ENCODE measurements around the gene FUT6.
A peak's percentile ranks its signal among the peaks of the same experiment; 100 is the strongest.
"Not testable (repeated sequence)": the region's sequence is repeated elsewhere in the genome, so short reads cannot be mapped to it uniquely, and the experiment has no call there.

FUT6 gene

DNA sequence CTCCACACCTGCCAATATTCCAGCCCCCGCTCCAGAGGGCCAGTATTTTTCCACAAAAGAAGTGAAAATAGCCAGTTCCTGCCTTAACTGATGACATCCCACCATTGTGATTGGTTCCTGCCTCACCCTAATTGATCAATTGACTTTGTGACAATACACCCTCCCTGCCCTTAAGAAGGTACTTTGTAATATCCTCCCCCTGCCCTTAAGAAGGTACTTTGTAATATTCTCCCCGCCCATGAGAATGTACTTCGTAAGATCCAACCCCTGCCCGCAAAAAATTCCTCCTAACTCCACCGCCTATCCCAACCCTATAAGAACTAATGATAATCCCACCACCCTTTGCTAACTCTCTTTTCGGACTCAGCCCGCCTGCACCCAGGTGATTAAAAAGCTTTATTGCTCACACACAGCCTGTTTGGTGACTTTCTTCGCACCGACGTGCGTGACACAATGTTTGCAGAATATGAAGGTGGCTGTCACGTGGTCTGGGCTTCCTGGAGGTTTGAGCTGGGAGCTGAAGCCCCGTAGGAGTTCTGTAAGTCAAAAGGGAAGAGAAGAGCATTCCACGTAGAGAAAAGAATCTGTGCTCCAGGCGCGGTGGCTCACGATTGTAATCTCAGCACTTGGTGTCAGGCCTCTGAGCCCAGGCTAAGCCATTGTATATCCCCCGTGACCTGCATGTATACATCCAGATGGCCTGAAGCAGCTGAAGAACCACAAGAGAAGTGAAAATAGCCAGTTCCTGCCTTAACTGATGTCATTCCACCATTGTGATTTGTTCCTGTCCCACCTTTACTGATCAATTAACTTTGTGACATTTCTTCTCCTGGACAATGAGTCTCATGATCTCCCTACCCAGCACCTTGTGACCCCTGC is 17.9 kb upstream of the FUT6 start:
- DNase-seq (ENCODE audit: low read depth in 2 of 2) = no peak

DNA sequence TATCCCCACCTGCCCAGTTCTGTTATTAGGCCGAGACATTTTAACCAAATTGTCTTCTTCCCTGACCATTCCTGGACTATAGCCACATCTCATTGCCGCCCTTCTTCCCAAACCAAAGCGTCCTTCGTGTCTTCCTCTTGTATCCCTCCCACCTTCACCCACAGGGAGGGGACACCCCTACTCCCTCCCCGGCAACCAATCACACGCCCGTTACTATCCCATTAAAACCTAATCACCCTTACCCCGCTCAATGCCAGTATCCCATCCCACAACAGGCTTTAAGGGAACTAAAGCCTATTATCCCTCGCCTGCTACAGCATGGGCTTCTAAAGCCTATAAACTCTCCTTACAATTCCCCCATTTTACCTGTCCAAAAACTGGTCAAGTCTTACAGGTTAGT is 15.6 kb upstream of the FUT6 start:
- DNase-seq (ENCODE audit: low read depth in 2 of 2) = not testable (repeated sequence)

DNA sequence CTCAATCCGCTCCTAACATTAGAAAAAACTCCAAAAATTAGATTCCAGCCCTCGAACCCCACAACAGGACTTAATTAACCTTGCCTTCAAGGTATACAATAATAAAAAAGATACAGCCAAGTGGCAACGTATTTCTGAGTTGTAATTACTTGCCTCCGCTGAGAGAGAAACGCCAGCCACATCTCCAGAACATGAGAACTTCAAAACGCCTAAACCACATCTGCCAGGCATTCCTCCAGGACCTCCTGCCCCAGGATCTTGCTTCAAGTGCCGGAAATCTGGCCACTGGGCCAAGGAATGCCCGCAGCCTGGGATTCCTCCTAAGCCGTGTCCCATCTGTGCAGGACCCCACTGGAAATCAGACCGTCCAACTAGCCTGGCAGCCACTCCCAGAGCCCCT is 14.6 kb upstream of the FUT6 start:
- DNase-seq (ENCODE audit: low read depth in 2 of 2) = not testable (repeated sequence)

DNA sequence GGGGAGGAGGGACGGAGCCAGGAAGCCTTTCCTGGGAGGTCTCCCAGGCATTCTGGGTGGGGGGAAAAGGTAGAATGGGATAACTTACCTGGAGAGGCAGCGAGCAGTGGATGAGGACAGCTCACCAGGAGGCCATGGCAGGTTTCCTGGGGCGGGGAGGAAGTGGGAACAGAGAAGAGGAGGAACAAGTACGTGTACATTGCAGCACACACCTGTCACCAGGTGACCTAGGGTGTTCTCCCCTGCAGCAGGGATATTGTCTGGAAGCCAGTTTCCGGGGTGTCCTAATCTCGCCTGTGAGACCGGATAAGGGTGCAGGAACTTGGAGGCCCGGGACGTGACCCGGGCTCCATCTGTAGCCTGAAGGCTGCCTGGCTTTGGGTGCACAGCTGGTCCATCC is 11.8 kb upstream of the FUT6 start, which contains the start of gene FUT3:
Gene FUT3, minus strand, starts transcription at position 148 of the 400 bp plus-strand sequence.
- no peak for DNase-seq (ENCODE audit: low read depth in 2 of 2)

DNA sequence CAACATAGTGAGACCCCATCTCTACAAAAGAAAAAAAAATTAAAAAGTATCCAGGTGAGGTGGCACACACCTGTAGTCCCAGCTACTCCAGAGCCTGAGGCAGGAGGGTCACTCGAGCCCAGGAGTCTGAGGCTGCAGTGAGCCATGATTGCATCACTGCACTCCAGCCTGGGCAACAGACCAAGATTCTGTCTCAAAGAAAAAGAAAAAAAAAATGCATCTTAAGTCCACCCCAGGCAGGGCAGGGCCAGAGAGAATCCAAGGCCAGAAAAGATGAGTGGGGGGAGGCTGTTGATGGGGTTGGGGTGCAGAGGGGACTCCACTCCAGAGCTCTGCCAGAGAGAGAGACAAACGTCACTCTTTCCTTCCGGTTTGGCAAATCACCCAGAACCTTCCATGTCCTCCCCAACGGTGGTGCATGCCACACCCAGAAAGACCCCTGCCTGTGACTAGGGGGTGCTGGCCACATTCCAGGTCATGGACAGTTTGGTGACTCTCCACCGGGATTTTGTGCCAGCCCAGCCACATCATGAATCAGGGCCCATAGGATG is 11.3 kb upstream of the FUT6 start:
- DNase-seq (ENCODE audit: low read depth in 2 of 2) = peak in 1 of 2 experiments; percentile 26

DNA sequence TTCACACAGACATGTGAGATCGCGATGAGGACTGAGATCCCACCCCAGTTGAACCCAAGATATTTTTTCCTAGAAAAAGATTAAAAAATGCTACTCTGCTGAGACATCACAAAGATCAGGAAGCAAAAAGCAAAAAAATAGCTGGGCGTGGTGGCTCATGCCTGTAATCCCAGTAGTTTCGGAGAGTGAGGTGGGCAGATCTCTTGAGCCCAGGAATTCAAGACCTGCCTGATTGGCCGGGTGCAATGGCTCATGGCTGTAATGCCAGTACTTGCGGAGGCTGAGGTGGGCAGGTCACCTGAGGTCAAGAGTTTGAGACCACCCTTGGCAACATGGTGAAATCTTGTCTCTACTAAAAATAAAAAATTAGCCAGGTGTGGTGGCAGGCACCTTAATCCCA is 10.7 kb upstream of the FUT6 start:
- no peak for DNase-seq (ENCODE audit: low read depth in 2 of 2)

DNA sequence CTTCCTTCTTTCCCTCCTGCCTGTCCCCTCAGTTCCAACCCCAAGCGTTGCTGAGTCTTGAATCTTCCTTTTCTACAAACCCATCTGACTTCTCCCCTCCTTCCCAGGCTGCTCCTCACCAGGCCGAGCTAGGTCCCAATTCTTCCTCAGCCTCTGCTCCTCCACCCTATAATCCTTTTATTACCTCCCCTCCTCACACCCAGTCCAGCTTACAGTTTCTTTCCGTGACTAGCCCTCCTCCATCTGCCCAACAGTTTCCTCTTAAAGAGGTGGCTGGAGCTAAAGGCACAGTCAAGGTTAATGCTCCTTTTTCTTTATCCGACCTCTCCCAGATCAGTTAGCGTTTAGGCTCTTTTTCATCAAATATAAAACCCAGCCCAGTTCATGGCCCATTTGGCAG is 9.1 kb upstream of the FUT6 start:
- DNase-seq (ENCODE audit: low read depth in 2 of 2) = not testable (repeated sequence)

DNA sequence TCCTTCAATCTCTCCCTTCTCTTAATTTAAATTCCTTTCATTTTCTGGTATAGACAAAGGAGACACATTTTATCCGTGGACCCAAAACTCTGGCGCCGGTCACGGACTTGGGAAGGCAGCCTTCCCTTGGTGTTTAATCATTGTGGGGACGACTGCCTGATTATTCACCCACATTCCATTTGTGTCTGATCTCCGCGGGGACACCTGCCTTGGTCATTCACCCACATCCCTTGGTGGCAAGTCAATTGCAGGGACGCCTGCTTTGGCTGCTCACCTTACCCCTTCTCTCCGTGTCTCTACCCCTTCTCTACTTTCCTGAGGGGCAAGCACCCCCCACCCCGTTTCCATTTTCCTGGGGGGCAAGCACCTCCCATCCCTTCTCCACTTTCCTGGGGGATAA is 8.3 kb upstream of the FUT6 start:
- DNase-seq (ENCODE audit: low read depth in 2 of 2) = not testable (repeated sequence)

DNA sequence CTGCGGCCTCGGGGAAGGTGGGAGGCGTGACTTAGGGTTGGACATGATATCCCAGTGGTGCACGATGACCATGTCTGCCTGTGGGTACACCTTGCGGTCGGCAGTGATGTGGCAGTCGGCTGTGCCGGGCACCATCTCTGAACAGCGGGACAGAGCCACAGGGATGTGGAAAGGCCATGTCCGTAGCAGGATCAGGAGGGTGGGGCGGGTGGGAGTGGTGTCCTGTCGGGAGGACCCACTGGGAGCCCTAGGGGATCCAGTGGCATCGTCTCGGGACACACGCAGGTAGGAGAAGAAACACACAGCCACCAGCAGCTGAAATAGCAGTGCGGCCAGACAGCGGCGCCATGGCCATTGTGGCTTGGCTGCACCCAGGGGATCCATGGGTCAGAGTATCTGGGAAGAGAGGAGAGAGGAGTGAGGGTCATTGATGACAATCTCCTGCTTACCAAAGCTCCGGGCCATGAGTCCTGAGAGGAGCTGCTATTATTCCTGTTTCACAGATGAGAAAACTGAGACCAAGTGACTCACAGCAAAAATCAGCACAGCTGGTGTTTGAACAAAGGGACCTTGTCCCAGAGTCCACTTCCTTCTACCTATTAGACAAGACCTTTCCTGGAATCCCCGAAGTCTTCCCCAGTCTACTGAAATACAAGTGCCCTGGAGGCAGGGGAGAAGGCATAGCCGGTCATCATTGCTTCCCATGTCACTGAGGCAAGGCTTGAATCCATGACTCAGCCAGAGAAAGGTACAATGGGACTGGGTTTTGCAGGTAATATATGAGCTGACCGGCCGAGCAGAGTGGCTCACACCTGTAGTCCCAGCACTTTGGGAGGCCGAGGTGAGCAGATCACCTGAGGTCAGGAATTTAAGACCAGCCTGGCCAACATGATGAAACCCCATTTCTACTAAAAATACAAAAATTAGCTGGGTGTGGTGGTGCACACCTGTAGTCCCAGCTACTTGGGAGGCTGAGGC is 5.2 kb upstream of the FUT6 start:
- no peak for DNase-seq (ENCODE audit: low read depth in 2 of 2)

DNA sequence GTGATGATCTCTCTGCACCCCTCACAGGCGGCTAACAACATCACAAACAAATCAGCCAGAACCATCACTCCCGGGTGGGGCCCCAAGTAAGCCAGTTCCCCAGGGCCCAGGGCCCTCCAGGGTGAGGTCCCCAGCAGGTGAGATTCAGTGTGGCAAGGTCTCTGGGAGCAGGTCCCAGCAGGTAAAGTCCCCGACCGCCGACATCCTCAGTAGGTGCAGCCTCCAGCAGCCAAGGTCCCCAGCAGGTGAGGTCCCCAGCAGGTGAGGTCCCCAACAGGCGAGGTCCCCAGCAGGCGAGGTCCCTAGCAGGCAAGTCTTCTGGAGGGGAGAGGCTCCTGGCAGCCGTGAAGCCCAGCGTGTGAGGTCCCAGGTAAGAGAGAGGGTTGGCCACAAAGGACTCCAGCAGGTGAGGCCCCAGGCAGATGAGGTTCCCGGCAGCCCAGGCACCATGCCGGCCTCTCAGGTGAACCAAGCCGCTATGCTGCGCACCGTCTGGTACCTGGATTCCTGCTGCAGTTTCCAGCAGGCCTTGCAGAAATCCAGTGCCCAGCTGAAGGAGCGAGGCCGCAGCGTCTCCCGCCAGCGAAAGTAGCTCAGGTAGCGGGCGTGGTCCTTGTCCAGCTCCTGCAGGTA is 3.9 kb upstream of the FUT6 start:
- no peak for DNase-seq (ENCODE audit: low read depth in 2 of 2)

DNA sequence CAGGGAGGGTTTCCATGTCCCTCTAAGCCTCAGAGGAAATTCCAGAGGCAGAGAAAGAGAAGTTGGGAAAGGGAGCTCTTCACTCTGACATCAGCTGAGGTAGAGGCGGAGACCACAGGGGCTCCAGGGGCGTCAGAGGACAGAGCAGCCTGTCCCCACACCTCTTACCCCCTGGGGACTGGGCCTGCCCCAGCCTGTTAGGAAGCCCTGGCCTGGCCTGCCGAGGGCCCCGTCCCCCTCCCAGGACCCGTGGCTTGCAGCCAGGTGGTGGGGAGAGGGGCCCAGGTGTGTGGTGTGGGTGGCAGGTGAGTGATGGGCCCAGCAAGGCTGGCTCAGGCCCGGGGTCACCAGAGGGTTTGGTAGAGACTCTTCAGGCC is 2.2 kb upstream of the FUT6 start:
- not testable (repeated sequence) for DNase-seq (ENCODE audit: low read depth in 2 of 2)

DNA sequence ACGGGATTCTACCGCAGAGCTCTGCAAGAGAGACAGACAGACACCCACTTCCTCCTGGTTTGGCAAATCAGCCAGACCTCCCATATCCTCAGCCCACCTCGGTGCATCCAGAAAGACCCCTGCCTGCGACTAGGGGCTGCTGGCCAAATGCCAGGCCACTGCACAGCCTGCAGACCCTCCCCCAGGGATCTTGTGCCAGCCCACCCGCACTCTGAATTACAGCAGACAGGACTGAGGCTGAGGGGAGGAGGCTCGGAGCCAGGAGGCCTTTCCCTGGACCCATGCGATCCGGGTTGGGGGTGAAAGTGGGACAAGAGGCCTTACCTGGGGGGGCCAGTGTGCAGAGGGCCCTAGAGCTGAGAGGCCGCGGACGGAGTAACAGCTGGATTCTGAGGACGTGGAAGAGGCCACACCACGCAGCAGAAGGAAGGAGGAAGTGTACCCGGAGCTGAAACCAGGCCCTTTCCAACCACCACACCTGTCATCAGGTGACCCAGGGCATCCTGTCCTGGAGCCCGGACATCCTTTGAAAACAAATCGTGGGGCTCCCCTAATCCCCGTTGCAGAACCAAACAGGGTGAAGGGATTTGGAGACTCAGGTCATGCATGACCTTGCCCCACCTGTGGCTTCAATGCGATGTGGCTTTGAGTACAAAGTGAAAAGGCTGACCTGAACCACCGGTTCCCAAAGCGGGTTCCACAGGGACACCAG is 993 bp downstream of the FUT6 start:
- DNase-seq (ENCODE audit: low read depth in 2 of 2) = no peak

DNA sequence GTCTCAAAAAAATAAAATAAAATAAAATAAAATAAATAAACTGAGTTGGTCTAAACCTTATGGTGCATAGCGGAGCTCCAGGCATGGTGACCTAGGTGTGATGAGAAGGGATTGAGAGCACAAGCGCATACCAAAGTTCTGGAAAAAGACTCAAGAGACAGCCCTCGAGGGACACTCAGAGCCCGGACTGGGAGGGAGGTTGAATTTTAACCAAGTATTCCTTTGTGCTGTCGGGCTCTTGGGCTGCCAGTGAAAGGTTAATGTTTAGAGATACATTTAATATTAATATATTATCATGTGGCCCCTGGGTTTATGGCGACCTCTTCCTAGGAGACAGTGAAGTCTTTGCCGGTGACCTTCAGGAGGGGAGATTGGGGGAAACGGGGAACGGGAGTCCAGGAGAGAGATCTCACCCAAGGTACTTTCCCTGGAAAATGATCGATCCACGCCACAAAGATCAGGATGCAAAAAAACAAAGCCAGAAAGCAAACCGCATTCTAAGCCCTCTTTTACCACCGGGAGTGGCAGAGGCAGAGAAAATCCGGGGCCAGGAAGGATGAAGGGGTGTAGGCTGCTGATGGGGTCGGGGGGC is 1.6 kb downstream of the FUT6 start:
- DNase-seq (ENCODE audit: low read depth in 2 of 2) = no peak

DNA sequence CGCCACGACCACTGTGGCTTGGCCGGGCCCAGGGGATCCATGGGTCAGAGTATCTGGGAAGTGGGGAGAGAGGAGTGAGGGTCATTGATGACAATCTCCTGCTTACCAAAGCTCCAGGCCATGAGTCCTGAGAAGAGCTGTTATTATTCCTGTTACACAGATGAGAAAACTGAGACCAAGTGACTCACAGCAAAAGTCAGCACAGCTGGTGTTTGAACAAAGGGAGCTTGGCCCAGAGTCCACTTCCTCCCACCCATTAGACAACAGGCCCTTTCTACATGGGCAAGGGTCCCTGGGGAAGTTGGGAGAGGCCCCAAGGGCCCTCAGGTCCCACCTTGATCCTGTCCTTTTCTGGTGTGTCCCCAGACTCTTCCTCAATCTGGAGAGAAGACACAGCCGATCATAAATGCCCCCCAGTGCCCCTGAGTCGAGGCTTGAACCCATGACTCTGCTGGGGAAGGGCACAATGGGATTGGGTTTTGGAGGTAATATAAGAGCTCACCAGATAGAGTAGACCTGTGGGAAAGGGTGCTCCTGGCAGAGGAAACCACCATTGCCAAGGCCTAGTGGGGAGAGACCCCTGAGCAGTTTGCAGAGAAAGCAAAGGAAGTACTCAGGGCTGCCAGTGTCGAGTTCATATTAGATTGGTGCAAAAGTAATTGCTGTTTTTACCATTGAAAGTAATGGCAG is 6.8 kb downstream of the FUT6 start:
- no peak for DNase-seq (ENCODE audit: low read depth in 2 of 2)

DNA sequence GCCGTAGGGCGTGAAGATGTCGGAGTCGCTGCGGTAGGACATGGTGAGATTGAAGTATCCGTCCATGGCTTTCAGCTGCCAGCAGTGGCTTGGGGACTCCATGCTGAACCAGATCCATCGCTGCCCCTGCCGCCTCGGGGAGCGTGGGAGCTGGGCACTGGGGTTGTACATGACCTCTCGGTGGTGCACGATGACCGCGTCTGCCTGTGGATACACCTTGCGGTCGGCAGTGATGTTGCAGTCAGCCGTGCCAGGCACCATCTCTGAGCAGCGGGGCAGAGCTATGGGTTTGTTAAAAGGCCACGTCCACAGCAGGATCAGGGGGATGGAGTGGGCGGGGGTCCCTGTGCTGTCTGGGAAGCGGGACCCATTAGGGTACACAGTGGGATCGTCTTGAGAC is 7.4 kb downstream of the FUT6 start:
- DNase-seq (ENCODE audit: low read depth in 2 of 2) = no peak

DNA sequence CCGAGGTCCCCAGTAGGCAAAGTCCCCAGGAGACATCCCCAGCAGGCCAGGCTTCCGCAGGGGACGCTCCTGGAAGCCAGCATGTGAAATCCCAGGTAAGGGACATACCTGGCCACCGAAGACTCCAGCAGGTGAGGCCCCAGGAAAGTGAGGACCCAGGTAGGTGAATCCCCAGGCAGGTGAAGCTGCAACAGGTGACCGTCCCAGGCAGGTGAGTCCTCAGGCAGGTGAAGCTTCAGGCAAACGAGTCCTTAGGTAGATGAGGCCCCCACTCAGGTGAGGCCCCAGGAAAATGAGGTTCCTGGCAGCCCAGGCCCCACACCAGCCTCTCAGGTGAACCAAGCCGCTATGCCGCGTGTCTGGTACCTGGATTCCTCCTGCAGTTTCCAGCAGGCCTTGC is 8.3 kb downstream of the FUT6 start:
- DNase-seq (ENCODE audit: low read depth in 2 of 2) = no peak

DNA sequence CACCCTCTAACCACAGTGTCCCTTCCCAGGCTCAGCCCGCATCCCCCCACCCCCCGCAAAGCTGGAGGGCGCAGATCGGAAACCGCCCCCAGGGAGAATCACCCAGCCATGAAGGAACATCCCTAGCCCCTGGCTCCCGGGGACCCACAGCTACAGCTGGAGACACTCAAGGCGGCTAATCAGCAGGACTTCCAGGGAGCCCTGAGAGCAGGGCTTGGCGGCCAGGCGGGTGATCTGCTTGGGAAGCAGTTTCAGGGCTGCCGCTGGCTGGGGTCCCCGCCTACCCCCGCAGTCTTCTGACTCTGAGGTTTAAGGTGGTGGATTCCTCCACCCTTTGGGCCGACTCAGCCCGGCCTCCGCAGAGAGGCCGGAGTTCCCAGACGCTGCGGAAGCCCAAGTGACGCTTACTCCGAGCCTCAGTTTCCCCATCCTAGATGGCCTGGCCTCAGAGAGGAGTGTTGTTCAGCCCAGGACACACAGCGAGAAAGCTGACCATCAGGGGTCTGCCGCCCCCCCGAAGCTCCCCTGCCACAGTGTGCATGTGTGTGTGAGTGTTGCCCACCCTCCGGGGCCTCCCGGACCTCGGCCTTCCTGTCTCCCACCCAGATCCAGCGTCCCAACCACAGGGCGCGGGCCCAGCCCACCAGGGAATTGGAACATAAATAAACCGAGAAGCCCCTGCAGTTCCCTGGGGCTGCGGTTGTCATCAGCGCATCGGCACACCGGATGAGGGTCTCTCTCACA is 9.8 kb downstream of the FUT6 start:
- DNase-seq (ENCODE audit: low read depth in 2 of 2) = no peak

DNA sequence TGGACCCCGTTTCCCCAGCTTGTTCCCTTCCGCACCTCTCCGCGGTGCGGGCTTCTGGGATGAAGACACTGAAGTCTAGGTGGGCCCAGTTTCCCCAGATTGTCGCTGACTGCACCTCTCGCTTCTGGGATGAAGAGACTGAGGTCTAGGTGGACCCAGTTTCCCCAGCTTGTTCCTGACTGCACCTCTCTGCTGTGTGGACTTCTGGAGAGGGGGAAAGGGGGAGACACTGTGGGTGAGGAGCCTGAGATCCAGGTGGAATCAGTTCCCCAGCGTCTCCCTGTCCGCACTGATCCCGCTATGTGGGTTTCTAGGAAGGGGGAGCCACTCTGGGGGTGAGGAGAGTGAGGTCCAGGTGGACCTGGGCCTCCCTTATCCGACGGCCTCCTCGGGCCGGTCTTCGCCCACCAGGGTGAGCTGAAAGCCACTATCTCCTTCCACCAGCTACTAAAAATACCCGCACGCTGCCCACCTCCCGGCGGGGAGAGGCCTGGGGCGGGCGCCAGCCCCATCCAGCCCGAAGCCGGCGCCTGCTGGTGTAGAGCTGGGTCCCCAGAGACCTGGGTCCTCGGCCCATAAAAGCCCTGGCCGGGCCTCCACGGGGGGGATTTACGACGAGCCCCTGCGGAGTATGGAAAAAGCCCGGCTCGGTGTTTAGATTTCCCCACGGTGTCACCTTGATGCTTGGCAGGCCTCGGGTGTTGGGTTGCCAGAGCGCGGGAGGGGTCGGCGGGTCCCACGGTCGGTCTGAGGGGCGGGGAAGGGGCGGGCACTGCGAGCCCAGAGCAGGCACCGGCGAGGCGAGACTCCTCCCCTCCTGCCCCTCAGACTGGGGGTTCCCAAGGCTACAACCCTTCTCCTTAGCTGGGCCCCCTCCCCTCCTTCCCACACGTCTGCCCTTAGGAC is 10.6 kb downstream of the FUT6 start:
- peak; percentile 2 to 3 for DNase-seq (ENCODE audit: low read depth in 2 of 2)

All from fibroblast of skin of left quadriceps (primary cell).